ENCODE measurements around the gene RBMS1.

RBMS1 gene

DNA sequence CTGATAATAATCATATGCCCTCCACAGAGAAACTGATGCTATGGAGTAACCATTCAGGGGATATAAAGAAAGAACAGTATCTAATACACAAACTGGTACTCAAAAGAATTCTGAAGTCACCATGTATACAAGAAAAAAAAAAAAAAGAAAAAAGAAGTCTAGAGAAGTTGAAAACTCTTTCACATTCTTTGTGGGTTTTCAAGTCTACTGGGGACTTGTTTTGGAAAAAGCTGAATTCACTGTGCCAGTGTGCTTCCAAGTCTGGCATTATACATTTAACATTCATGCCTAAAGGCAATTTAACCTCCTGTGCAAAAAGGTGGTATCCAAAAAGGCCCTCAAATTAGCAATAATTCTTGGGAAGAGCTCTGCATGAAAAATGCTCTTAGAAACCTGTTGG is 198.7 kb downstream of the RBMS1 start:
- H3K36me3 ChIP-seq (replicated peaks in 1 of 2; ENCODE audit: control insufficient read depth in 2 of 2, insufficient read depth in 2 of 2, low read length in 2 of 2): peaks cover 2 to 94% of the 10 kb centered on the region in 2 donors
- H2BK15ac ChIP-seq (ENCODE audit: low read length): no peak overlapping the region
- no peak for DNase-seq (ENCODE audit: low spot score)
- no peak overlapping the region for H3K4me2 ChIP-seq (ENCODE audit: insufficient read depth, low read length, poor library complexity, severe bottlenecking)
- no peak overlapping the region for H2AK5ac ChIP-seq (ENCODE audit: low read depth, low read length)
- no peak overlapping the region for H3K27ac ChIP-seq (replicated peaks; ENCODE audit: low read length)
- H3K79me1 ChIP-seq (ENCODE audit: low read depth, low read length): no peaks in the 10 kb centered on the region
- no peak overlapping the region for H4K91ac ChIP-seq (ENCODE audit: low read depth, low read length, poor library complexity)
- H2BK120ac ChIP-seq (ENCODE audit: low read depth, low read length): no peak overlapping the region
- H4K8ac ChIP-seq (ENCODE audit: low read depth, low read length): no peak overlapping the region
- H3K27me3 ChIP-seq (ENCODE audit: control insufficient read depth in 3 of 3, insufficient read depth in 3 of 3, low read depth in 1 of 3, low read length in 3 of 3): no peaks in the 10 kb centered on the region
- no peak overlapping the region for H3K4ac ChIP-seq (ENCODE audit: low read length)
- no peak overlapping the region for H3K18ac ChIP-seq (ENCODE audit: low read length)
- H3K14ac ChIP-seq (ENCODE audit: low read length): no peak overlapping the region
- peaks cover 0 to 9% of the 10 kb centered on the region in 2 donors for H3K4me1 ChIP-seq (ENCODE audit: control insufficient read depth in 2 of 2, insufficient read depth in 1 of 2, low read depth in 1 of 2, low read length in 2 of 2)
- H2BK12ac ChIP-seq (ENCODE audit: low read length): no peak overlapping the region
- no peaks in the 10 kb centered on the region for H3K9me3 ChIP-seq (replicated peaks in 1 of 2; ENCODE audit: control insufficient read depth in 2 of 2, insufficient read depth in 1 of 2, low read depth in 1 of 2, low read length in 2 of 2)
- no peak overlapping the region for H3K9ac ChIP-seq (ENCODE audit: low read depth, low read length, poor library complexity)
- H3K4me3 ChIP-seq (ENCODE audit: low read length in 2 of 2): no peak overlapping the region
- no peak overlapping the region for H2AFZ ChIP-seq (ENCODE audit: low read length)
- H3K23ac ChIP-seq (ENCODE audit: low read depth, low read length, poor library complexity): no peak overlapping the region
- H2BK5ac ChIP-seq (ENCODE audit: low read length): no peak overlapping the region

DNA sequence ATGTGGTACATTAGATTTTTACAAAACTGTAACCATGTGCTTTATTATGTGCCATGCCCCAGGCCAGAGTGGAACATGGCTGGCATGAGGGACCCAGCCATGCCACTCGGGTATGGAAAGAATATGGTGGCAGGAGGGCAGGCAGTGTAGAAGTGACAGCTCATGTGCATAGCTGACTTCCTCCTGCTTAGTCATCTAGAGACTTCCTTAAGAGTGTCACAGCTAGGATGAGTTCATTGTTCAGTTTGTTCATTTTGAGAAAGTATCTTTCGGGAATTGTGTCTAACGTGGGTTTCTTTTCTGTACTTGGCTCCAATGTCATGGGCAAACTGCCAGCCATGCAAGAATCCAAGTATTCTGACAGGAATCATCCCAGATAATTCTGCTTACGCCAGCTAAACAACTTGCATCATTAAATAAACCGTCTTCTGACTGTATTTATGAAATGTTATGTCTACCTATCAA is 199.2 kb downstream of the RBMS1 start:
- no peak overlapping the region for H3K4ac ChIP-seq (ENCODE audit: low read length)
- no peak overlapping the region for H3K9ac ChIP-seq (ENCODE audit: low read depth, low read length, poor library complexity)
- no peak overlapping the region for H2AK5ac ChIP-seq (ENCODE audit: low read depth, low read length)
- H3K9me3 ChIP-seq (replicated peaks in 1 of 2; ENCODE audit: control insufficient read depth in 2 of 2, insufficient read depth in 1 of 2, low read depth in 1 of 2, low read length in 2 of 2): no peaks in the 10 kb centered on the region
- no peak overlapping the region for H4K8ac ChIP-seq (ENCODE audit: low read depth, low read length)
- no peak overlapping the region for H2BK12ac ChIP-seq (ENCODE audit: low read length)
- H2BK120ac ChIP-seq (ENCODE audit: low read depth, low read length): no peak overlapping the region
- H2AFZ ChIP-seq (ENCODE audit: low read length): no peak overlapping the region
- H3K27me3 ChIP-seq (ENCODE audit: control insufficient read depth in 3 of 3, insufficient read depth in 3 of 3, low read depth in 1 of 3, low read length in 3 of 3): no peaks in the 10 kb centered on the region
- no peak overlapping the region for H3K4me2 ChIP-seq (ENCODE audit: insufficient read depth, low read length, poor library complexity, severe bottlenecking)
- H4K91ac ChIP-seq (ENCODE audit: low read depth, low read length, poor library complexity): no peak overlapping the region
- DNase-seq (ENCODE audit: low spot score): no peak
- peaks cover 0 to 9% of the 10 kb centered on the region in 2 donors for H3K4me1 ChIP-seq (ENCODE audit: control insufficient read depth in 2 of 2, insufficient read depth in 1 of 2, low read depth in 1 of 2, low read length in 2 of 2)
- no CpG with 5 or more reads among the region's 5 CpGs for WGBS, 2 donors (ENCODE audit: extremely low coverage in 2 of 2, insufficient read length in 2 of 2, insufficient replicate concordance in 1 of 2)
- no peak overlapping the region for H2BK15ac ChIP-seq (ENCODE audit: low read length)
- H3K14ac ChIP-seq (ENCODE audit: low read length): no peak overlapping the region
- no peak overlapping the region for H3K18ac ChIP-seq (ENCODE audit: low read length)
- H3K23ac ChIP-seq (ENCODE audit: low read depth, low read length, poor library complexity): no peak overlapping the region
- H3K4me3 ChIP-seq (ENCODE audit: low read length in 2 of 2): no peak overlapping the region
- peaks cover under 1 to 94% of the 10 kb centered on the region in 2 donors for H3K36me3 ChIP-seq (replicated peaks in 1 of 2; ENCODE audit: control insufficient read depth in 2 of 2, insufficient read depth in 2 of 2, low read length in 2 of 2)
- H2BK5ac ChIP-seq (ENCODE audit: low read length): no peak overlapping the region
- no peak overlapping the region for H3K27ac ChIP-seq (replicated peaks; ENCODE audit: low read length)
- no peaks in the 10 kb centered on the region for H3K79me1 ChIP-seq (ENCODE audit: low read depth, low read length)

DNA sequence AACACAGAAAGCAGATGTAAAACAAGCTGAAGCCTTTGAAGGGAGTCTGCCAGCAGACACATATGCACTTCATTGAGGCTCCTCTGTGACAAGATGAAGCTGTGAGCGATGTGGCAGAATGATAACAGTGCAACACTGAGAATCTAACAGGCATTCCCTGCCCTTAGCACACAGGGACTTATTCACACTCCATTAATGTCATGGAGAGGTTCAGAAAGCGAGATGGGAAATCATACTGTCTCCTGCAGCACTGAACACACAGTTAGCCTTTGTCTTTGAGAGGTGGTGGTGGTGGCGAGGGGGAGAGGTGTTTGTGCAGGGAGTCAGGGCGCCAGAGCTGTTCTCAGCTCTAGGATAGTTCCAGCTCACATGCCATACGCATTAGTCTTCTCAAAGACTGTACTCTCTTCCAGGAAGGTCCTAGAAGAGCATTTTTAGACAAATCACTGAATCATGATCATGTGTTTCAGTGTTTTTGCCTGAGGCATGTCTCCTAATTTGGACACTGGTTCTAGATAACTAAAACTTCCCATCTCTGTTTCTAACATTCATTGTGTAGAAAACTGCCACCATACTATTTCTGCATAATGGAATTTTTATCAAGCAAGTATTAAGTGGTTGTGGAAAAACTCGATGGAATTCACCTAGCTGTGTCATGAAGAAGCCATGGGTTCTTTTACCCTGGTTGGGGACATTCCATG is 200.1 kb downstream of the RBMS1 start:
- Histone ChIP-seq H3K4me2 (ENCODE audit: insufficient read depth, low read length, poor library complexity, severe bottlenecking) (no peak overlapping the region), H3K4me1 (ENCODE audit: control insufficient read depth in 2 of 2, insufficient read depth in 1 of 2, low read depth in 1 of 2, low read length in 2 of 2) (peaks cover 0 to 9% of the 10 kb centered on the region in 2 donors), H4K91ac (ENCODE audit: low read depth, low read length, poor library complexity) (no peak overlapping the region), H3K14ac (ENCODE audit: low read length) (no peak overlapping the region), H3K9me3 (replicated peaks in 1 of 2; ENCODE audit: control insufficient read depth in 2 of 2, insufficient read depth in 1 of 2, low read depth in 1 of 2, low read length in 2 of 2) (no peaks in the 10 kb centered on the region), H3K79me1 (ENCODE audit: low read depth, low read length) (no peaks in the 10 kb centered on the region), H3K27me3 (ENCODE audit: control insufficient read depth in 3 of 3, insufficient read depth in 3 of 3, low read depth in 1 of 3, low read length in 3 of 3) (no peaks in the 10 kb centered on the region), H3K27ac (replicated peaks; ENCODE audit: low read length) (no peak overlapping the region), H4K8ac (ENCODE audit: low read depth, low read length) (no peak overlapping the region), H2BK15ac (ENCODE audit: low read length) (no peak overlapping the region), H3K4ac (ENCODE audit: low read length) (peak overlapping the region; percentile 76), H2AK5ac (ENCODE audit: low read depth, low read length) (no peak overlapping the region), H3K9ac (ENCODE audit: low read depth, low read length, poor library complexity) (no peak overlapping the region), H3K4me3 (ENCODE audit: low read length in 2 of 2) (no peak overlapping the region), H3K23ac (ENCODE audit: low read depth, low read length, poor library complexity) (no peak overlapping the region), H2BK120ac (ENCODE audit: low read depth, low read length) (no peak overlapping the region), H2AFZ (ENCODE audit: low read length) (no peak overlapping the region), H2BK12ac (ENCODE audit: low read length) (no peak overlapping the region), H3K18ac (ENCODE audit: low read length) (peak overlapping the region; percentile 26), H3K36me3 (replicated peaks in 1 of 2; ENCODE audit: control insufficient read depth in 2 of 2, insufficient read depth in 2 of 2, low read length in 2 of 2) (peaks cover 0 to 94% of the 10 kb centered on the region in 2 donors), H2BK5ac (ENCODE audit: low read length) (no peak overlapping the region)
- no CpG with 5 or more reads among the region's 6 CpGs for WGBS, 2 donors (ENCODE audit: extremely low coverage in 2 of 2, insufficient read length in 2 of 2, insufficient replicate concordance in 1 of 2)
- DNase-seq (ENCODE audit: low spot score): no peak

DNA sequence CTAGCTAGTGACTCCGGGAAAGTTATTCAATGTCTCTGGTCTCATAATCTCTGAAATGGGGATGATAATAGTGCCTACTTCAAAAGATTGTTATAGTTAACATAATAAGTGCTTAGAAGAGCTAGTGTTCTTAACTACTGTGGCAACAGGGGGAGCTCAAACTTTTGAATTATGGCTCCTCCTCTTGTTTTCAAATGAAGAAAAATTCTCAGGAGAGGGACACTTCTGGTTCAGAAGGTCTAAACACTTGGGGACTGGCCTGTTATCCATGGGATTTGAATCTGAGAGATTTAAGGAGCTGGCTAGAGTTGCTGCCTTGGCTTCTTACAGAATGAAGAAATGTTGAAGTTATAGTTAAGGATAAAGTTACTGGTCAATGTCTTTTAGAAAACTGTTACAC is 201.4 kb downstream of the RBMS1 start:
- H3K9ac ChIP-seq (ENCODE audit: low read depth, low read length, poor library complexity): no peak overlapping the region
- no peak overlapping the region for H3K27ac ChIP-seq (replicated peaks; ENCODE audit: low read length)
- H3K18ac ChIP-seq (ENCODE audit: low read length): no peak overlapping the region
- no peak overlapping the region for H2AK5ac ChIP-seq (ENCODE audit: low read depth, low read length)
- H2AFZ ChIP-seq (ENCODE audit: low read length): no peak overlapping the region
- H3K4me2 ChIP-seq (ENCODE audit: insufficient read depth, low read length, poor library complexity, severe bottlenecking): no peak overlapping the region
- no peak overlapping the region for H4K91ac ChIP-seq (ENCODE audit: low read depth, low read length, poor library complexity)
- no peak overlapping the region for H2BK12ac ChIP-seq (ENCODE audit: low read length)
- peaks cover 0 to 9% of the 10 kb centered on the region in 2 donors for H3K4me1 ChIP-seq (ENCODE audit: control insufficient read depth in 2 of 2, insufficient read depth in 1 of 2, low read depth in 1 of 2, low read length in 2 of 2)
- no peak overlapping the region for H2BK5ac ChIP-seq (ENCODE audit: low read length)
- H3K27me3 ChIP-seq (ENCODE audit: control insufficient read depth in 3 of 3, insufficient read depth in 3 of 3, low read depth in 1 of 3, low read length in 3 of 3): no peaks in the 10 kb centered on the region
- no peaks in the 10 kb centered on the region for H3K79me1 ChIP-seq (ENCODE audit: low read depth, low read length)
- H4K8ac ChIP-seq (ENCODE audit: low read depth, low read length): no peak overlapping the region
- no peak overlapping the region for H3K14ac ChIP-seq (ENCODE audit: low read length)
- DNase-seq (ENCODE audit: low spot score): no peak
- whole genome bisulfite sequencing, 2 donors (ENCODE audit: extremely low coverage in 2 of 2, insufficient read length in 2 of 2, insufficient replicate concordance in 1 of 2): no CpG with 5 or more reads among the region's 1 CpG
- no peak overlapping the region for H3K4me3 ChIP-seq (ENCODE audit: low read length in 2 of 2)
- H3K9me3 ChIP-seq (replicated peaks in 1 of 2; ENCODE audit: control insufficient read depth in 2 of 2, insufficient read depth in 1 of 2, low read depth in 1 of 2, low read length in 2 of 2): no peaks in the 10 kb centered on the region
- peaks cover 0 to 90% of the 10 kb centered on the region in 2 donors for H3K36me3 ChIP-seq (replicated peaks in 1 of 2; ENCODE audit: control insufficient read depth in 2 of 2, insufficient read depth in 2 of 2, low read length in 2 of 2)
- H2BK15ac ChIP-seq (ENCODE audit: low read length): no peak overlapping the region
- H3K4ac ChIP-seq (ENCODE audit: low read length): no peak overlapping the region
- H3K23ac ChIP-seq (ENCODE audit: low read depth, low read length, poor library complexity): no peak overlapping the region
- H2BK120ac ChIP-seq (ENCODE audit: low read depth, low read length): no peak overlapping the region
